ENCODE measurements around the gene MAP3K12. TPM values are rescaled to one million over a fixed set of nuclear protein-coding genes. Genes with fewer than 3 reads are reported as not detected.
"Not testable (repeated sequence)": the region's sequence is repeated elsewhere in the genome, so short reads cannot be mapped to it uniquely, and the experiment has no call there.

The MAP3K12 gene
- total and polyA plus RNA-seq, 7 donors, result 1.9 to 3.1 (median 2.4) TPM

DNA sequence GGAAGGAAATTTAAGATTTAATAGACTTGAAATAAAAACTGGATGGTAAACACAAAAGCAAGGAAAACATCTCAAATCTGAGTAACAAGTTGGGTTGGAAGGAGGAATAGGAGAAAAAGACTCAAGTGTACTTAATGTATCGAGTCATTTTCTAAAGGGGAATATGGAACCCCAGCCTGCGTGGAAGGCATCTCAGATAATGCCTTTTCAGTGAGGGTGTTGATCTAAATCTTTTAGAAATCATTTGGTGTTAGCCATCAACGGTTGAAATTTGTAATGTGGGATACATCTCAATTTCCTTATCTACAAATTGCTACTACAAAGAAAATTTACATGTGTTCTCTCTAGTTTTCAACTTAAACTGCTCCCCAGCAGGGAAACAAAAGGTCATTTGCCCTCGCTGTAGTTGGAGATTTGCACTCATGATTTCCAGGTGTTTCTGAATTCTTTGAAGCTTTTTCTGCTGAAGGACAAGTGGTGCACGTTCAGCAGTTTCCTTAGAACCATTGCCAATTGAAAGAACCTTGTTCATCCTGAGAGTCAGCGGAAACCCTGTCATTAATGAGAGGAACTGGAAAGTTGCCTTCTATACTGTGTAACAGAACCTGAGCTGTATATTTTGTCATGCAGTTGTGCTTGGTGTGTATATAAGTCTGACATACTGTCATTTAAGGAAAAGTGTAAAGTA, 45.2 kb downstream of the MAP3K12 start:
- TF ChIP-seq, protein P1, sequence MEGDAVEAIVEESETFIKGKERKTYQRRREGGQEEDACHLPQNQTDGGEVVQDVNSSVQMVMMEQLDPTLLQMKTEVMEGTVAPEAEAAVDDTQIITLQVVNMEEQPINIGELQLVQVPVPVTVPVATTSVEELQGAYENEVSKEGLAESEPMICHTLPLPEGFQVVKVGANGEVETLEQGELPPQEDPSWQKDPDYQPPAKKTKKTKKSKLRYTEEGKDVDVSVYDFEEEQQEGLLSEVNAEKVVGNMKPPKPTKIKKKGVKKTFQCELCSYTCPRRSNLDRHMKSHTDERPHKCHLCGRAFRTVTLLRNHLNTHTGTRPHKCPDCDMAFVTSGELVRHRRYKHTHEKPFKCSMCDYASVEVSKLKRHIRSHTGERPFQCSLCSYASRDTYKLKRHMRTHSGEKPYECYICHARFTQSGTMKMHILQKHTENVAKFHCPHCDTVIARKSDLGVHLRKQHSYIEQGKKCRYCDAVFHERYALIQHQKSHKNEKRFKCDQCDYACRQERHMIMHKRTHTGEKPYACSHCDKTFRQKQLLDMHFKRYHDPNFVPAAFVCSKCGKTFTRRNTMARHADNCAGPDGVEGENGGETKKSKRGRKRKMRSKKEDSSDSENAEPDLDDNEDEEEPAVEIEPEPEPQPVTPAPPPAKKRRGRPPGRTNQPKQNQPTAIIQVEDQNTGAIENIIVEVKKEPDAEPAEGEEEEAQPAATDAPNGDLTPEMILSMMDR (IDR thresholded peaks at IDR 0.05), result no peak
- intact Hi-C loops (cut with DNase I), result loop anchor here in 1 of 2 donors (1.0 to 5.0 kb wide), 3 partner anchors 21 to 232 kb away; partner anchors contain the start of gene MAP3K12
- WGBS, 3 donors, result 12 to 18% (median 12%) methylated on average over 6 of the region's 6 CpGs

DNA sequence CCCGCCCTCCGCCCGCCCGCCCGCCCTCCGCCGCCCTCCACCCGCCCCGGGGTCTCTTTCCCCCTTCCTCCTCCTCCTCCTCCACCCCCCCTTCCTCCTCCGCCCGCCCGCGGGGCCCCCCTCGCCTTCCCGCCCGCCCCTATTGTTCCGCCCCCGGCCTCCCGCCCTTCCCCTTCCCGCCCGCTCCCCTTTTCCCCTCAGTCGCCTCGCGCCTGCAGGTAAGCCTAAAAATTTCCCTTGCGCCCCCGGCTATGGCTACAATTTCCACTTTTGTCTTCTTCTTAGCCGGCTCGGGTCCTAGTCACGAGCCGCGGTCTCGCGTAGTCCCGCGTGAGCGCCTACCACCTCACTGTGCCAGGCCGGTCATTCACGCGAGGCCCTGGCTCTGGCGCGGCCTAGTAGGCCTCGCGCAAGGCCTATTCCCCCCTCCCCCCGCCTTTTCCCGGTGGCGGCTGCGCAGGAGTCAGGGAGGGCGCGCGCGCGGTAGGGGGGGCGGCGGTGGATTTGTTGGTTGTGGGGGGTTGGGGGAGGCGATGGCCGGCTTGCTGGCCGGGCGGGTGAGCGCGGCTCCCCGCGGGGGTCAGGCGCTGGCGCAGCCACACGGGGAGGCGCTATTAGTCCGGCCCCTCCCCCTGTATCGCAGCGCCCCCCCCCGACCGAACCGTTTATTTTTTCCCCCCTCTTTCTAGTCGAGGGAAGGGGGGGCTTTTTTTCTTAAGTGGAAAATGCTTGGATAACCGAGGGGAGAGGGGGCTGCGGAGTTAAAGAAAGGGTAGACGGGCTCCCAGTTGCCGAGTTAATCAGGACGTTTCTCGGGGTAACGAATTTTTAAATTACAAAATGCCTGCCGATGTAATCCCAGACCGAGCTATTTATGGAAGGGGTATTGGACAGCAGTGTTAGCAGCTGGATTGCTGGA, 46.8 kb downstream of the MAP3K12 start:
- Histone ChIP-seq H3K36me3 (ENCODE audit: insufficient read depth in 1 of 2, low read depth in 1 of 2) (peaks cover 17 to 46% of the 10 kb centered on the region in 2 donors), H3K4me1 (peaks cover 38% of the 10 kb centered on the region), H3K27me3 (ENCODE audit: insufficient read depth in 3 of 3, low read length in 2 of 3) (no peaks in the 10 kb centered on the region), H3K27ac (peak overlapping the region; percentile 93), H3K4me3 (peak overlapping the region; percentile 83), H3K9me3 (no peaks in the 10 kb centered on the region)
- ATAC-seq, result peak; percentile 78 to 87 (median 80)
- peak; percentile 91 to 96 for DNase-seq
- 0% methylated on average over 54 to 70 of the region's 82 CpGs for WGBS, 3 donors
- TF ChIP-seq, protein P1 (IDR thresholded peaks at IDR 0.05), result peak; percentile 26
- intact Hi-C loops (cut with DNase I), result loop anchor here in 1 of 2 donors (1.0 to 5.0 kb wide), 3 partner anchors 23 to 230 kb away; partner anchors contain the start of gene MAP3K12

More for the DNA sequence above, 45.2 kb downstream of the MAP3K12 start:
- DNase-seq (no peak), ATAC-seq (no peak)
- Histone ChIP-seq H3K27ac (peak overlapping the region; percentile 93), H3K27me3 (ENCODE audit: insufficient read depth in 3 of 3, low read length in 2 of 3) (no peaks in the 10 kb centered on the region), H3K4me3 (peak overlapping the region; percentile 83), H3K4me1 (peaks cover 46% of the 10 kb centered on the region), H3K36me3 (ENCODE audit: insufficient read depth in 1 of 2, low read depth in 1 of 2) (peaks cover 21 to 57% of the 10 kb centered on the region in 2 donors), H3K9me3 (no peaks in the 10 kb centered on the region)

DNA sequence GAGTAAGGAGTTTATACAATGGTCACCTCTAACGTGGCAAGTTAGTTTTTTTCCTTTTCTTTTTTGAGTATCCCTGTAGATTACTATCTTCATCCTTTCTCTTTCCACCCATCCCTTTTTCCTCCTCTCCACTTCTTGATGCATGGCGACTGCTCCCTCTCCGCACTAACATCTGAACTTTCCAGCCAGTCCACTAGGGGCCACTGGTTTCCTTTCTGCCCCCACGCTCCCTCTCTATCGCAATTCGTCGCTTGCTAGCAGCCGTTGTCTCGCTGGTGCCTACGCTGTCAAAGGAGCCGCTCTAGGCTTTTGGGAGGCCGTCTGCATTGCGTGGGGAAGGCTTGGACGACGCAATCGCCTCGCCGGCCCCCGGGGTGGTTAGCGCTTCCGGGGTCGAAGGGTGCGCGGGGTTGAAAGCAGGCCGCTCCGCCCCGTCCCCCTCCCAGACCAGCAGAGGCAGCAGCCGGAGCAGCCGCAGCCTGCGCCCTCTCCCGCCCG, 47.5 kb downstream of the MAP3K12 start, which contains the start of gene PCBP2:
Gene PCBP2, plus strand, starts transcription at position 442 of the 498 bp plus-strand sequence. CDS start 2,699 bp downstream, outside the sequence.
- TF ChIP-seq, protein P1 (IDR thresholded peaks at IDR 0.05), result peak; percentile 81
- intact Hi-C loops (cut with DNase I), result loop anchor here in 1 of 2 donors (5.0 kb wide), 2 partner anchors 46 to 229 kb away; partner anchors contain the start of gene MAP3K12
- Histone ChIP-seq H3K4me1 (peaks cover 30% of the 10 kb centered on the region), H3K9me3 (no peaks in the 10 kb centered on the region), H3K27me3 (ENCODE audit: insufficient read depth in 3 of 3, low read length in 2 of 3) (no peaks in the 10 kb centered on the region), H3K4me3 (peak within 1 kb of the TSS; percentile 83), H3K36me3 (ENCODE audit: insufficient read depth in 1 of 2, low read depth in 1 of 2) (peaks cover 14 to 46% of the 10 kb centered on the region in 2 donors), H3K27ac (peak within 1 kb of the TSS; percentile 93)
- 0% methylated on average over 27 to 32 of the region's 32 CpGs for WGBS, 3 donors
- DNase-seq, result peak; percentile 98 to 99
- ATAC-seq, result peak; percentile 93 to 96 (median 94)

DNA sequence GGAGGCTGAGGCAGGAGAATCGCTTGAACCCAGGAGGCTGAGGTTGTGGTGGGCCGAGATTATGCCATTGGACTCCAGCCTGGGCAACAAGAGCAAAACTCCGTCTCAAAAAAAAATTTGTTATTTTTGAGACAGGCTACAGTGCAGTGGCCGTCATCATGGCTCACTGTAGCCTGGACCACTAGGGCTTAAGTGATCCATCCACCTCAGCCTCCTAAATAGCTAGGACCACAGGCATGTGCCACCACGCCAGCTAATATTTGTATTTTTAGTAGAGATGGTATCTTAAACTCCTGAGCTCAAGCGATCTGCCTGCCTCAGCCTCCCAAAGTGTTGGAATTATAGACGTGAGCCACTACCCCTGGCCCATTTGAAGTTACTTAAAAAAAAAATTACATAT, 48.3 kb downstream of the MAP3K12 start:
- H3K9me3 ChIP-seq, result no peaks in the 10 kb centered on the region
- no peak overlapping the region for H3K27ac ChIP-seq
- H3K4me1 ChIP-seq, result peaks cover 26% of the 10 kb centered on the region
- H3K4me3 ChIP-seq, result no peak overlapping the region
- ATAC-seq, result no peak
- TF ChIP-seq, protein P1 (IDR thresholded peaks at IDR 0.05), result no peak
- WGBS, 3 donors, result 87 to 93% (median 92%) methylated on average over 7 of the region's 7 CpGs
- H3K36me3 ChIP-seq (ENCODE audit: insufficient read depth in 1 of 2, low read depth in 1 of 2), result peaks cover 8 to 46% of the 10 kb centered on the region in 2 donors
- DNase-seq, result no peak
- no peaks in the 10 kb centered on the region for H3K27me3 ChIP-seq (ENCODE audit: insufficient read depth in 3 of 3, low read length in 2 of 3)
- intact Hi-C loops (cut with DNase I), result loop anchor here in 1 of 2 donors (5.0 kb wide), 2 partner anchors 46 to 229 kb away; partner anchors contain the start of gene MAP3K12

DNA sequence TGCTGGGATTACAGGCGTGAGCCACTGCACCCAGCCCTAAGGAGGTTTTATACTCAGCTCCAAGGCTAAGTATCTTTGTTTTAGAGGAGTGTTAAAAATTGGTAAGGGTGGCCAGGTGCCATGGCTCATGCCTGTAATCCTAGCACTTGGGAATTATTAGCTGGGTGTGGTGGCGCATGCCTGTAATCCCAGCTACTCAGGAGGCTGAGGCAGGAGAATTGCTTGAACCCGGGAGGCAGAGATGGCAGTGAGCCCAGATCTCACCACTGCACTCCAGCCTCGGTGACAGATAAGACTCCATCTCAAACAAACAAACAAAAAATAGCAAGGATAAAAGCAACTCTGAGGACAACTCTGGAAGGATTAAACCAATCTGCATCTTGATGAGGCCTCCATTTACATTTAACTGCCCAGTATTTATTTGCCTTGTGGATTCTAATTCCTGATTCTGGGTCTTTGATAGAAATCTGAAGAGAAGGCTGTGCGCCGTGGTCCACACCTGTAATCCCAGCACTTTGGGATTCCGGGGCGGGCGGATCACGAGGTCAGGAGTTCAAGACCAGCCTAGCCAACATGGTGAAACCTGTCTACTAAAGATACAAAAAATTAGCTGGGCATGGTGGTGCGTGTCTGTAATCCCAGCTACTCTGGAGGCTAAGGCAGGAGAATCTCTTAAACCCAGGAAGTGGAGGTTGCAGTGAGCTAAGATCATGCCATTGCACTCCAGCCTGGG, 54.5 kb downstream of the MAP3K12 start:
- H3K9me3 ChIP-seq; ATAC-seq; H3K4me3 ChIP-seq; DNase-seq; H3K27me3 ChIP-seq (ENCODE audit: insufficient read depth in 3 of 3, low read length in 2 of 3); H3K27ac ChIP-seq; intact Hi-C loops (cut with DNase I): not testable (repeated sequence)
- 89 to 92% (median 91%) methylated on average over 11 of the region's 11 CpGs for WGBS, 3 donors
- H3K4me1 ChIP-seq, result peaks cover 11% of the 10 kb centered on the region
- H3K36me3 ChIP-seq (ENCODE audit: insufficient read depth in 1 of 2, low read depth in 1 of 2), result peaks cover 2 to 46% of the 10 kb centered on the region in 2 donors
